ENCODE results near the gene COX15. TPM values are rescaled to one million over a fixed set of nuclear protein-coding genes. Genes with fewer than 3 reads are reported as not detected.

Gene COX15
- total and polyA plus RNA-seq, 4 experiments from 2014 or later, result 26.0 to 32.1 (median 31.5) TPM

Other genes starting within 250 kb of the COX15 start
- gene NKX2-3, start 199.2 kb downstream of the COX15 start, total RNA-seq, result not detected
- gene NKX2-3, start 199.2 kb downstream of the COX15 start, polyA plus RNA-seq, result under 1 TPM in 1 of 2 donors, not detected in 1; 0.09 TPM
- 10 to 100 TPM; 85.7 to 91.9 TPM for gene SLC25A28, start 111.7 kb downstream of the COX15 start, total RNA-seq
- gene SLC25A28, start 111.7 kb downstream of the COX15 start, polyA plus RNA-seq, result 10 to 100 TPM; 19.4 to 34.2 TPM
- 1 to 10 TPM; 3.7 to 3.9 TPM for gene ENTPD7, start 72.6 kb downstream of the COX15 start, total RNA-seq
- 1 to 10 TPM; 1.7 to 2.2 TPM for gene ENTPD7, start 72.6 kb downstream of the COX15 start, polyA plus RNA-seq
- 10 to 100 TPM; 29.8 to 35.8 TPM for gene CUTC, start 107 bp upstream of the COX15 start, total RNA-seq
- gene CUTC, start 107 bp upstream of the COX15 start, polyA plus RNA-seq, result 10 to 100 TPM; 53.2 to 88.8 TPM
- gene ABCC2, start 50.5 kb upstream of the COX15 start, total RNA-seq, result 1 to 10 TPM; 6.5 to 6.7 TPM
- 1 to 10 TPM in 1 of 2 donors, under 1 TPM in 1; 0.72 to 1.1 TPM for gene ABCC2, start 50.5 kb upstream of the COX15 start, polyA plus RNA-seq

Measured in CD4-positive, alpha-beta memory T cell (primary cell).